ENCODE data around the gene KLC3. TPM values are rescaled to one million over a fixed set of nuclear protein-coding genes. Genes with fewer than 3 reads are reported as not detected.

Gene KLC3
- total RNA-seq, 1 experiment from 2014 or later, result 4.8 TPM

- Histone ChIP-seq H3K4ac (ENCODE audit: low read depth, low read length) (no peak overlapping the region), H2BK20ac (ENCODE audit: low read depth, low read length, poor library complexity, severe bottlenecking) (no peak overlapping the region), H3K79me2 (ENCODE audit: insufficient read depth, low read length) (no peaks in the 10 kb centered on the region), H4K20me1 (ENCODE audit: control insufficient read depth, insufficient read depth, insufficient read length) (peaks cover 4% of the 10 kb centered on the region), H3T11ph (ENCODE audit: low read length) (no peak overlapping the region), H2BK5ac (ENCODE audit: insufficient read length, low read length) (no peak overlapping the region), H4K91ac (ENCODE audit: insufficient read length, low read depth, low read length) (no peak overlapping the region), H2AFZ (ENCODE audit: low read length) (no peak overlapping the region), H3K14ac (ENCODE audit: insufficient read depth, low read length) (no peak overlapping the region), H2AK5ac (ENCODE audit: insufficient read length, low read length) (no peak overlapping the region), H4K8ac (replicated peaks; ENCODE audit: insufficient read length, low read depth, low read length) (no peak overlapping the region), H3K4me1 (ENCODE audit: insufficient read depth, low read length) (0 out of 2 replicates have a peak, but pooled peaks cover 2% of the 10 kb centered on the region), H3K4me2 (ENCODE audit: insufficient read depth, insufficient read length, low read length) (no peak overlapping the region), H2BK120ac (ENCODE audit: low read depth, low read length, poor library complexity, severe bottlenecking) (no peak overlapping the region), H3K18ac (ENCODE audit: insufficient read length, low read depth, low read length) (no peak overlapping the region), H3K27me3 (ENCODE audit: insufficient read depth, low read length) (peaks cover 4% of the 10 kb centered on the region), H4K5ac (ENCODE audit: insufficient read length, low read depth, low read length) (no peak overlapping the region), H2BK15ac (ENCODE audit: low read depth, low read length) (no peak overlapping the region), H3K27ac (ENCODE audit: insufficient read length, low read depth, low read length) (no peak overlapping the region), H3K9me3 (ENCODE audit: control insufficient read depth, low read depth, low read length) (no peaks in the 10 kb centered on the region), H2BK12ac (ENCODE audit: insufficient read length, low read depth, low read length) (no peak overlapping the region), H3K9ac (ENCODE audit: extremely low read depth, insufficient read length, low read length) (no peak overlapping the region), H3K23ac (ENCODE audit: insufficient read length, low read depth, low read length) (no peak overlapping the region), H3K56ac (ENCODE audit: insufficient read length, low read depth, low read length) (no peak overlapping the region), H3K23me2 (ENCODE audit: insufficient read length, low read depth, low read length, poor library complexity, severe bottlenecking) (peaks cover 10% of the 10 kb centered on the region), H3K79me1 (ENCODE audit: insufficient read depth, low read depth, low read length, poor library complexity, severe bottlenecking) (no peaks in the 10 kb centered on the region)
- H3K27me3 Mint-ChIP-seq (ENCODE audit: low read depth), result peaks cover 2% of the 10 kb centered on the region
- no CpG with 5 or more reads among the region's 15 CpGs for whole genome bisulfite sequencing (ENCODE audit: extremely low coverage, insufficient read length, low lambda C conversion rate)
- TF ChIP-seq CTCF (conservative IDR thresholded peaks at IDR 0.05), result no peak
- H3K36me3 Mint-ChIP-seq (ENCODE audit: insufficient read depth in 1 of 3, low read depth in 3 of 3), result peaks cover 9 to 17% (median 15%) of the 10 kb centered on the region in 3 experiments; a peak in 6 of 7 replicates
- no peak for DNase-seq
- H3K4me3 Mint-ChIP-seq, result no peak overlapping the region
- peaks cover 8 to 20% of the 10 kb centered on the region in 2 experiments; a peak in 3 of 4 replicates for H3K4me1 Mint-ChIP-seq
- H3K9me3 Mint-ChIP-seq, result no peaks in the 10 kb centered on the region
- no peak overlapping the region; a peak in 1 of 7 replicates for H3K27ac Mint-ChIP-seq
Observed at GRCh38 chr19:45345506-45345860, 4.9 kb downstream of the KLC3 start.

Data from H9 (cell line).